NCI-H510A (cell line): Measurements from ENCODE around the gene LGALS3BP.

ENCODE experiments used
- DNase-seq: peaks from one replicate; lab custom pipeline; 2025; lab: John Stamatoyannopoulos, UW

The LGALS3BP gene

GRCh38 chr17:78939615-78940014 is 40.1 kb downstream of the LGALS3BP start:
- no peak for DNase-seq

GRCh38 chr17:78937561-78937960 is 42.2 kb downstream of the LGALS3BP start:
- DNase-seq, result no peak

- DNase-seq, result no peak
Measured at GRCh38 chr17:78935419-78936323, 44.1 kb downstream of the LGALS3BP start.

- DNase-seq, result no peak
Measured at GRCh38 chr17:78934681-78935418, 44.9 kb downstream of the LGALS3BP start.

- peak; percentile 87 for DNase-seq
Measured at GRCh38 chr17:78933959-78934568, 45.7 kb downstream of the LGALS3BP start.

- peak; percentile 66 for DNase-seq
Measured at GRCh38 chr17:78933025-78933958, 46.4 kb downstream of the LGALS3BP start.

- DNase-seq, result no peak
Measured at GRCh38 chr17:78929908-78930775, 49.6 kb downstream of the LGALS3BP start.

- DNase-seq, result no peak
Measured at GRCh38 chr17:78925662-78926555, 53.8 kb downstream of the LGALS3BP start.

GRCh38 chr17:78925234-78925633 is 54.5 kb downstream of the LGALS3BP start, which contains the start of gene TIMP2:
TIMP2 (minus strand) TSS chr17:78925387; CDS start chr17:78925088, 299 bp downstream.
- peak; percentile 71 for DNase-seq

GRCh38 chr17:78924481-78925151 is 55.1 kb downstream of the LGALS3BP start:
- no peak for DNase-seq

- peak; percentile 64 for DNase-seq
Measured at GRCh38 chr17:78923660-78924453, 55.9 kb downstream of the LGALS3BP start.

- DNase-seq, result no peak
Measured at GRCh38 chr17:78922816-78923498, 56.8 kb downstream of the LGALS3BP start.

GRCh38 chr17:78921437-78921971 is 58.2 kb downstream of the LGALS3BP start:
- no peak for DNase-seq
